SK-N-SH (cell line): ENCODE data around the gene NECTIN1.

Experiments
- CHD2 ChIP-seq: fragments of 150-350 bp; IDR thresholded peaks from 2 replicates; pipeline ENCODE4 v1.6.1; 2018; ENCODE audit warnings: low read length; ENCODE audit not compliant: partially characterized antibody
- EP300 ChIP-seq, 2 experiments: IDR thresholded peaks; 2 replicates each; pipeline versions ENCODE4 v1.4.0 to v1.6.1; 2012; ENCODE audit warnings: borderline replicate concordance in 1 of 2, low read depth in 1 of 2, low read length in 1 of 2
- EZH2phosphoT487 ChIP-seq: fragments of 200-600 bp; sonication (generic); IDR thresholded peaks from 2 replicates; pipeline ENCODE4 v1.6.1; 2017; ENCODE audit warnings: low read depth, mixed run types, mild to moderate bottlenecking, antibody characterized with exemption, moderate library complexity, borderline replicate concordance
- FOXM1 ChIP-seq: IDR thresholded peaks from 2 replicates; pipeline ENCODE4 v1.4.0; 2012; ENCODE audit warnings: low read depth, mild to moderate bottlenecking
- MEF2A ChIP-seq: IDR thresholded peaks from 2 replicates; pipeline ENCODE4 v1.4.0; 2012; ENCODE audit warnings: low read depth, borderline replicate concordance
- NFIC ChIP-seq: IDR thresholded peaks from 2 replicates; pipeline ENCODE4 v1.4.0; 2012; ENCODE audit warnings: borderline replicate concordance
- RCOR1 ChIP-seq: fragments of 150-350 bp; IDR thresholded peaks from 2 replicates; pipeline ENCODE4 v1.6.1; 2017; ENCODE audit warnings: antibody characterized with exemption, low read length
- YY1 ChIP-seq: IDR thresholded peaks from 2 replicates; pipeline ENCODE4 v1.4.0; 2012; ENCODE audit warnings: low read depth, mild to moderate bottlenecking
- TF ChIP-seq, protein P1 (sequence below): IDR thresholded peaks from 2 replicates; pipeline ENCODE4 v1.4.0; 2012; ENCODE audit warnings: low read depth, borderline replicate concordance
- TF ChIP-seq, protein P2 (sequence below): fragments of 200-600 bp; sonication (generic); IDR thresholded peaks from 2 replicates; pipeline ENCODE4 v1.6.1; 2017; ENCODE audit warnings: antibody characterized with exemption, mild to moderate bottlenecking, moderate library complexity

DNA sequence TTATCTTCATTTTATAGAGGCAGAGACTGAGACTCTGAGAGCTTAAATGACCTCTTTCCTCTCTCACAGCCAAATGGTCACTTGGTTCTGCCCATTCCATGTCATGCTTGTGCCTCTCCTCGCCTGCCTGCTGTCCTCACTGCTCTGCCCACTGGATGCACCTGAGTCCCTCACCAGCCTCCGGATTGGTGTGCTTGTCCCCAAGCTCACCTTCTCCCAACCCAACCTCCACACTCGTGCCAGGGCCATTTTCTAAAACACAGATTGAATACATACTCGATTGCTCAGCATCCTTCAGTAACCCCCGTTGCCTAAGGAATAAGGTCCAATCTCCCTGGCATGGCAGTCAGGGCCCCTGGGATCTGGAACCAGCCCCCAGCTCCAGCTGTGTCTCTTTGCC is 28.4 kb upstream of the NECTIN1 start:
- TF ChIP-seq MEF2A (no peak), EZH2phosphoT487 (no peak), FOXM1 (no peak), YY1 (no peak), CHD2 (no peak), EP300 (IDR thresholded peaks at IDR 0.05; ENCODE audit: borderline replicate concordance in 1 of 2, low read depth in 1 of 2, low read length in 1 of 2) (no peak), RCOR1 (no peak), NFIC (no peak)
- TF ChIP-seq, protein P1, sequence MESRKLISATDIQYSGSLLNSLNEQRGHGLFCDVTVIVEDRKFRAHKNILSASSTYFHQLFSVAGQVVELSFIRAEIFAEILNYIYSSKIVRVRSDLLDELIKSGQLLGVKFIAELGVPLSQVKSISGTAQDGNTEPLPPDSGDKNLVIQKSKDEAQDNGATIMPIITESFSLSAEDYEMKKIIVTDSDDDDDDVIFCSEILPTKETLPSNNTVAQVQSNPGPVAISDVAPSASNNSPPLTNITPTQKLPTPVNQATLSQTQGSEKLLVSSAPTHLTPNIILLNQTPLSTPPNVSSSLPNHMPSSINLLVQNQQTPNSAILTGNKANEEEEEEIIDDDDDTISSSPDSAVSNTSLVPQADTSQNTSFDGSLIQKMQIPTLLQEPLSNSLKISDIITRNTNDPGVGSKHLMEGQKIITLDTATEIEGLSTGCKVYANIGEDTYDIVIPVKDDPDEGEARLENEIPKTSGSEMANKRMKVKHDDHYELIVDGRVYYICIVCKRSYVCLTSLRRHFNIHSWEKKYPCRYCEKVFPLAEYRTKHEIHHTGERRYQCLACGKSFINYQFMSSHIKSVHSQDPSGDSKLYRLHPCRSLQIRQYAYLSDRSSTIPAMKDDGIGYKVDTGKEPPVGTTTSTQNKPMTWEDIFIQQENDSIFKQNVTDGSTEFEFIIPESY: no peak
- TF ChIP-seq, protein P2, sequence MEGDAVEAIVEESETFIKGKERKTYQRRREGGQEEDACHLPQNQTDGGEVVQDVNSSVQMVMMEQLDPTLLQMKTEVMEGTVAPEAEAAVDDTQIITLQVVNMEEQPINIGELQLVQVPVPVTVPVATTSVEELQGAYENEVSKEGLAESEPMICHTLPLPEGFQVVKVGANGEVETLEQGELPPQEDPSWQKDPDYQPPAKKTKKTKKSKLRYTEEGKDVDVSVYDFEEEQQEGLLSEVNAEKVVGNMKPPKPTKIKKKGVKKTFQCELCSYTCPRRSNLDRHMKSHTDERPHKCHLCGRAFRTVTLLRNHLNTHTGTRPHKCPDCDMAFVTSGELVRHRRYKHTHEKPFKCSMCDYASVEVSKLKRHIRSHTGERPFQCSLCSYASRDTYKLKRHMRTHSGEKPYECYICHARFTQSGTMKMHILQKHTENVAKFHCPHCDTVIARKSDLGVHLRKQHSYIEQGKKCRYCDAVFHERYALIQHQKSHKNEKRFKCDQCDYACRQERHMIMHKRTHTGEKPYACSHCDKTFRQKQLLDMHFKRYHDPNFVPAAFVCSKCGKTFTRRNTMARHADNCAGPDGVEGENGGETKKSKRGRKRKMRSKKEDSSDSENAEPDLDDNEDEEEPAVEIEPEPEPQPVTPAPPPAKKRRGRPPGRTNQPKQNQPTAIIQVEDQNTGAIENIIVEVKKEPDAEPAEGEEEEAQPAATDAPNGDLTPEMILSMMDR: no peak
